ENCODE measurements around the gene APOBEC2. TPM values are rescaled to one million over a fixed set of nuclear protein-coding genes. Genes with fewer than 3 reads are reported as not detected.

APOBEC2 gene
- polyA plus RNA-seq, 2 of the 4 experiments (the other 2 are of a cell fraction), result not detected

GRCh38 chr6:41051873-41052272 lies 1.1 kb upstream of the APOBEC2 start:
- H3K9me3 ChIP-seq, result no peaks in the 10 kb centered on the region
- ChIA-PET POLR2A (no interaction called here), CTCF (no interaction called here)
- FAIRE-seq, result no peak
- 91% methylated on average over 5 of the region's 5 CpGs for WGBS (ENCODE audit: missing lambda C conversion rate)
- no peak for TF ChIP-seq CBX8 (IDR thresholded peaks at IDR 0.05)
- no peak for TF ChIP-seq GATA3 (IDR thresholded peaks at IDR 0.05; ENCODE audit: borderline replicate concordance)
- TF ChIP-seq ELK1 (IDR thresholded peaks at IDR 0.05; ENCODE audit: low read depth, low read length), result no peak
- TF ChIP-seq JUNB (IDR thresholded peaks at IDR 0.05), result no peak
- no peak for TF ChIP-seq ZFP36 (IDR thresholded peaks at IDR 0.05; ENCODE audit: borderline replicate concordance, partially characterized antibody)
- no peak for TF ChIP-seq FOSB (CRISPR knock-in tag; IDR thresholded peaks at IDR 0.05)
- TF ChIP-seq TP53 (CRISPR knock-in tag; IDR thresholded peaks at IDR 0.05), result no peak
- TF ChIP-seq EHF (CRISPR knock-in tag; IDR thresholded peaks at IDR 0.05), result no peak
- no peak for TF ChIP-seq NR3C1 (IDR thresholded peaks at IDR 0.05)
- no peak for TF ChIP-seq CHD4 (IDR thresholded peaks at IDR 0.05; ENCODE audit: borderline replicate concordance)
- no peak for TF ChIP-seq CBX2 (IDR thresholded peaks at IDR 0.05; ENCODE audit: borderline replicate concordance, low read depth)
- no peak for TF ChIP-seq ESRRA (IDR thresholded peaks at IDR 0.05; ENCODE audit: borderline replicate concordance, low read length)
- H3K27ac ChIP-seq, result no peak overlapping the region
- no peak overlapping the region for H3K4me2 ChIP-seq
- no peak for ATAC-seq
- no peaks in the 10 kb centered on the region for H3K4me1 ChIP-seq
- no peak overlapping the region for H3K4me3 ChIP-seq
- DNase-seq (ENCODE audit: low read depth in 1 of 2, low spot score in 1 of 2), result no peak

DNA sequence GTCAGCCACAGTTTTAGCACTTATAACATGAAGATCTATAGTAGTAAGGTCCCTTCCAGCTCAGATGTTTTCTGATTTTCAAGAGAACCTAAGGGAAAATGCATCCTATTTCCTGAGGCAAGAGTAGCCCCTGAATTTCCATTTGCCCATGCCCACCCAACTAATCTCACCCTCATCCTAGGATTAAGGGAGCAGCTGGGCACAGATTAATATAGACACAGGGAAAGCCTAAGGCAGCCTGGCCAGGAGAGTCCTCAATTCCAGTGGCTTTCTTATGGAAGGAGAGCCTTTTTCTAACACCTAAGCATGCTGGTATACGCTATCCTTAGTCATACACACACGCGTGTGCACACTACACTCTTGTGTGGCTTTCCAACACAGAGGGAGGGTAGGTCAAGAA lies 1.5 kb downstream of the APOBEC2 start:
- no peak overlapping the region for H3K4me3 ChIP-seq
- no peak for ATAC-seq
- ChIA-PET POLR2A (no interaction called here), CTCF (interaction anchor here (0.7 to 3.4 kb wide), 6 partner anchors 13 to 27 kb away, joined by 3 to 10 read pairs (median 4); partner anchors contain the start of gene UNC5CL)
- no peaks in the 10 kb centered on the region for H3K9me3 ChIP-seq
- H3K27ac ChIP-seq, result no peak overlapping the region
- no peak for FAIRE-seq
- no peak for TF ChIP-seq KDM1A (IDR thresholded peaks at IDR 0.05; ENCODE audit: low read depth)
- TF ChIP-seq, protein P1, sequence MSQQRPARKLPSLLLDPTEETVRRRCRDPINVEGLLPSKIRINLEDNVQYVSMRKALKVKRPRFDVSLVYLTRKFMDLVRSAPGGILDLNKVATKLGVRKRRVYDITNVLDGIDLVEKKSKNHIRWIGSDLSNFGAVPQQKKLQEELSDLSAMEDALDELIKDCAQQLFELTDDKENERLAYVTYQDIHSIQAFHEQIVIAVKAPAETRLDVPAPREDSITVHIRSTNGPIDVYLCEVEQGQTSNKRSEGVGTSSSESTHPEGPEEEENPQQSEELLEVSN (IDR thresholded peaks at IDR 0.05; ENCODE audit: borderline replicate concordance, low read depth), result no peak
- no peak for TF ChIP-seq RAD21 (conservative IDR thresholded peaks at IDR 0.05 in 1 of 2, IDR thresholded peaks at IDR 0.05 in 1 of 2)
- TF ChIP-seq BHLHE40 (IDR thresholded peaks at IDR 0.05; ENCODE audit: low read depth, low read length), result no peak
- TF ChIP-seq, protein P2, sequence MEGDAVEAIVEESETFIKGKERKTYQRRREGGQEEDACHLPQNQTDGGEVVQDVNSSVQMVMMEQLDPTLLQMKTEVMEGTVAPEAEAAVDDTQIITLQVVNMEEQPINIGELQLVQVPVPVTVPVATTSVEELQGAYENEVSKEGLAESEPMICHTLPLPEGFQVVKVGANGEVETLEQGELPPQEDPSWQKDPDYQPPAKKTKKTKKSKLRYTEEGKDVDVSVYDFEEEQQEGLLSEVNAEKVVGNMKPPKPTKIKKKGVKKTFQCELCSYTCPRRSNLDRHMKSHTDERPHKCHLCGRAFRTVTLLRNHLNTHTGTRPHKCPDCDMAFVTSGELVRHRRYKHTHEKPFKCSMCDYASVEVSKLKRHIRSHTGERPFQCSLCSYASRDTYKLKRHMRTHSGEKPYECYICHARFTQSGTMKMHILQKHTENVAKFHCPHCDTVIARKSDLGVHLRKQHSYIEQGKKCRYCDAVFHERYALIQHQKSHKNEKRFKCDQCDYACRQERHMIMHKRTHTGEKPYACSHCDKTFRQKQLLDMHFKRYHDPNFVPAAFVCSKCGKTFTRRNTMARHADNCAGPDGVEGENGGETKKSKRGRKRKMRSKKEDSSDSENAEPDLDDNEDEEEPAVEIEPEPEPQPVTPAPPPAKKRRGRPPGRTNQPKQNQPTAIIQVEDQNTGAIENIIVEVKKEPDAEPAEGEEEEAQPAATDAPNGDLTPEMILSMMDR (IDR thresholded peaks at IDR 0.05), result no peak
- TF ChIP-seq RARB (CRISPR knock-in tag; IDR thresholded peaks at IDR 0.05), result no peak
- TF ChIP-seq JUNB (IDR thresholded peaks at IDR 0.05), result no peak
- no peak for TF ChIP-seq FOXS1 (CRISPR knock-in tag; IDR thresholded peaks at IDR 0.05)
- no peak for TF ChIP-seq POLR2AphosphoS2 (conservative IDR thresholded peaks at IDR 0.05; ENCODE audit: low read length)
- no peak for TF ChIP-seq EP300 (IDR thresholded peaks at IDR 0.05)
- no peak for TF ChIP-seq ZSCAN20 (CRISPR knock-in tag; IDR thresholded peaks at IDR 0.05)
- no peak for TF ChIP-seq ATOH8 (CRISPR knock-in tag; IDR thresholded peaks at IDR 0.05; ENCODE audit: low read depth)
- TF ChIP-seq, protein P3, sequence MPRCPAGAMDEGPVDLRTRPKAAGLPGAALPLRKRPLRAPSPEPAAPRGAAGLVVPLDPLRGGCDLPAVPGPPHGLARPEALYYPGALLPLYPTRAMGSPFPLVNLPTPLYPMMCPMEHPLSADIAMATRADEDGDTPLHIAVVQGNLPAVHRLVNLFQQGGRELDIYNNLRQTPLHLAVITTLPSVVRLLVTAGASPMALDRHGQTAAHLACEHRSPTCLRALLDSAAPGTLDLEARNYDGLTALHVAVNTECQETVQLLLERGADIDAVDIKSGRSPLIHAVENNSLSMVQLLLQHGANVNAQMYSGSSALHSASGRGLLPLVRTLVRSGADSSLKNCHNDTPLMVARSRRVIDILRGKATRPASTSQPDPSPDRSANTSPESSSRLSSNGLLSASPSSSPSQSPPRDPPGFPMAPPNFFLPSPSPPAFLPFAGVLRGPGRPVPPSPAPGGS (IDR thresholded peaks at IDR 0.05), result no peak
- TF ChIP-seq HES2 (IDR thresholded peaks at IDR 0.05), result no peak
- no peak for TF ChIP-seq KDM5A (IDR thresholded peaks at IDR 0.05)
- TF ChIP-seq ESRRA (IDR thresholded peaks at IDR 0.05; ENCODE audit: borderline replicate concordance, low read length), result no peak
- no peak for TF ChIP-seq ZFP36 (IDR thresholded peaks at IDR 0.05; ENCODE audit: borderline replicate concordance, partially characterized antibody)
- WGBS (ENCODE audit: missing lambda C conversion rate), result 97% methylated on average over 3 of the region's 3 CpGs
- H3K4me1 ChIP-seq, result peaks cover 6% of the 10 kb centered on the region; the same call in 1 of the 3 replicates
- no peak overlapping the region for H3K4me2 ChIP-seq
- DNase-seq (ENCODE audit: low read depth in 1 of 2, low spot score in 1 of 2), result no peak
